CD4-positive, alpha-beta T cell treated with Interferon alpha-2 for 1 hour (primary cell): ENCODE data around the gene PIGR.

Experiments
- DNase-seq, 2 donors: peaks; one replicate each; pipeline ENCODE4 v3.0.0-alpha.2; 2020 to 2022

The PIGR gene, protein sequence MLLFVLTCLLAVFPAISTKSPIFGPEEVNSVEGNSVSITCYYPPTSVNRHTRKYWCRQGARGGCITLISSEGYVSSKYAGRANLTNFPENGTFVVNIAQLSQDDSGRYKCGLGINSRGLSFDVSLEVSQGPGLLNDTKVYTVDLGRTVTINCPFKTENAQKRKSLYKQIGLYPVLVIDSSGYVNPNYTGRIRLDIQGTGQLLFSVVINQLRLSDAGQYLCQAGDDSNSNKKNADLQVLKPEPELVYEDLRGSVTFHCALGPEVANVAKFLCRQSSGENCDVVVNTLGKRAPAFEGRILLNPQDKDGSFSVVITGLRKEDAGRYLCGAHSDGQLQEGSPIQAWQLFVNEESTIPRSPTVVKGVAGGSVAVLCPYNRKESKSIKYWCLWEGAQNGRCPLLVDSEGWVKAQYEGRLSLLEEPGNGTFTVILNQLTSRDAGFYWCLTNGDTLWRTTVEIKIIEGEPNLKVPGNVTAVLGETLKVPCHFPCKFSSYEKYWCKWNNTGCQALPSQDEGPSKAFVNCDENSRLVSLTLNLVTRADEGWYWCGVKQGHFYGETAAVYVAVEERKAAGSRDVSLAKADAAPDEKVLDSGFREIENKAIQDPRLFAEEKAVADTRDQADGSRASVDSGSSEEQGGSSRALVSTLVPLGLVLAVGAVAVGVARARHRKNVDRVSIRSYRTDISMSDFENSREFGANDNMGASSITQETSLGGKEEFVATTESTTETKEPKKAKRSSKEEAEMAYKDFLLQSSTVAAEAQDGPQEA

DNA sequence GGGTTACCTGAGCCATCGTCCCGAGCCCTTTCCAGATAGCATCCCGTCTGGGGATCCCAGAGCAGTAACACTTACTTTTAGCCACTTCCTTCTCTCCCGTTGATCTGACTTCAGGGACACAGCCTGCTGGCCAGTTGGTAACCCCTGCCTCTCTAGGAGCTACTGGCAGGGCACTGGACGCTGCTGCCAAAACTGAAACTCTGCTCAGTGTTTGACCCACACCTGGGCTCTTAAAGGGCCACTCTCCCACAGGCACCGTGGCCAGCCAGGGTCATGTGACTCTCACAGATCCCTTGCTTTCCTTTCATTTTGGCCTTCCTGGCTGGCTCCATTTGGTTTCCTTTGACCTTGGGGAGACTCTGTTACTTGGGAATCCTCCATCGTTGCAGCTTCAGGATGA is at the start of gene PIGR:
Gene PIGR, minus strand, starts transcription at position 206 of the 400 bp plus-strand sequence. CDS start 5,935 bp downstream, outside the sequence.
- DNase-seq: no peak

- DNase-seq: no peak
Measured at GRCh38 chr1:206992790-206993189, 46.5 kb upstream of the PIGR start.

DNA sequence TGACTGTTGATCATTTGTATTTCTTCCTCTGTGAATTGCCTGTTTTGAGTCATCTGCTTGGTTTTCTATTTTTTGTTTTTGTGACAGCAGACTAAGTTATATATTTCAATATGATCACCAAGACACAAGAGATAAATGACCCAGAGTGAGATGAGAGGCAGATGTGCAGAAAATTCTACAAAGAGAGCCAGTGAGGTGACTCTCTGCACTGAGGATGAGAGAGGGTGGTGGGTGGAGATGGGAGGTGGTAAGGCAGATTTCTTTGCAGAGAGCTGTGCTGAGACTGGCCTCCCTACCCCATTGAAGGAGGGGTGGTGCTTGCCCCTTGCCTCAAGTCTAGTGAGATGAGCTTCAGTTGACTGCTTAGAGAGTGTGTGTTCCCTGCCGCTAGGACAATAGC is 41.6 kb upstream of the PIGR start:
- no peak for DNase-seq

GRCh38 chr1:206986885-206987284 is 40.6 kb upstream of the PIGR start:
- no peak for DNase-seq

GRCh38 chr1:206986402-206986801 is 40.1 kb upstream of the PIGR start:
- DNase-seq: no peak

DNA sequence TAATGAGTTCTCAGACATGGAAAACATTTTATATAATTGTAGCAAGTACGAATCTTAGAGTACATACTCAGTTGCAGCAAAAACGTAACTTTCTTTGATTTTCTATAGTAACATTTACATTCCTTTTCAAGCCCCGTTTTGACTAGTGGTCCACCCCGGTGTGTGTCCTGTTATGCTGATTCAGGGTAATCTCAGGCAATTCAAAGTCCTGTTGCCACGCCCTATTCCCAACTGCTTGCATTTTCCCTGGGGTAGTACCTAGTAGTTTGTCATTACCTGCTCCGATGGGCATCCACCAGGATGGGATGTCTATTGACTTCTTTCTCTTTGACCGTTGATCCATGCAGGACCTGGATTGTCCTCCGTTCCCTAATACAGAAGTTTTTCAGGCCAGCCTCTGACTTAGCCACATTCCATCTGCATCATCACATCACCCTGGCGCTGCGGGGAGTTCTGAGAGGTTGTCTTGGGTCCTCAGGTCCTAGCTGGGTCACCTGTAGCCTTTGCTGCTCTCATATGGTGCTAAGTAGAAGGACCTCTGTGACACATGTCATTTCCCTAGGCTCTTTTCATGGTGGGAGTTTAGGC is 39.0 kb upstream of the PIGR start:
- DNase-seq: no peak

- peak; percentile 62 to 69 for DNase-seq
Measured at GRCh38 chr1:206982216-206982615, 36.0 kb upstream of the PIGR start.

GRCh38 chr1:206979379-206980043 is 33.2 kb upstream of the PIGR start:
- no peak for DNase-seq

- no peak for DNase-seq
Measured at GRCh38 chr1:206978259-206978658, 32.0 kb upstream of the PIGR start.

DNA sequence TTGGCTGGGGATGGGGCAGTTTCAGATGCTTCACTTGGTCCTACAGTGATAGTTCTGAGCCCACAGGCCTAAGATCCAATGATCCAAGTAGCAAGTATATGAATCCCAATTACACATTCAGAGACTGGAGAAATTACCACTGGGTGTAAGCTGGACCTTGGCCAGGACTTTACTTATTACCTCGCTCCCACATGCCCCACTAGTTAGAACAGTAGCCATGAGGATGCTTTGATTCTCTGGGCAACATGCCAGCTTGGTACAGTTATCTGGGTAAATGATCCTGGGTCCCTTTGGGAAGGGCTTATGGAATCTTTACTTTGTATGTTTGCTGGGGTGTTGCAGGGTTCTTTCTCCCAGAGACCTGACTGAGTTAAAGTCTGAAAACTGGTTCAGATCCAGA is 29.0 kb upstream of the PIGR start:
- no peak for DNase-seq

DNA sequence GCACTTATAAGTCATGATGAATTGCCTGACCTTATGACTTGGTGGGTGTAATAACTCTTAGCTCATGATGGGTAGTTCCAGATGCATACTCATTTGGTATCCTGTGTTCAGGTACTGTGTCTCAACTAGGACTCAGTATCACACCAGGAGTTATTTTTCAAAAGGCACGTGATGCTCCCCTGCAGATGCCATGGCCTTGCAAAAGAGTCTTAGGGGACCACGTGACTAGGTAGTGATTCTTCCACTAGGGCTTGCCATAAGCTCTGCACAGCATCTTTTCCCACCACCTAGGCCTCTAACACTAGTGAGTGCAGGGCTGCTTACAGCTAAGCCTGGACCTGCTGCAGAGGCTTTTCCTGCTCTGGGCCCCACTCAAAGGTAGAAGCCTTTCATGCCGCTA is 27.9 kb upstream of the PIGR start:
- DNase-seq: no peak

DNA sequence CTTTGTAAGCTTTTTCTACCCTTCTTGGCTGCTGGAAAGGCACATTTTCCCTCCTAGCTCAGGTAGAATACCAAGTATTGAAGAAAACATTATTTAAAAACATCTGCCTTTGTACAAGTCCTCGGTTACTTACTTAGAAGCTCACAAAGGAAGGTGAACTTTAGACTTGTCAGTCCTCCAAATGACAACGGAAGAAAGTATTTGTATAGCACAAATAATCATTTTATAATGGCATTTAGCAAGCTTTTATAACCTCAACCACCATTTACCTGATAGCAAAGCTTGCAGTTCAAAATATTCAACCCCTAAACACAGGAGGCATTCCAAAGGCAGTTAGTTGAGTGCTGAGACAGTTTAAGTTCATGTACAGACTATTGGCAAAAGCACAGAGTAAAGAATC is 26.5 kb upstream of the PIGR start:
- DNase-seq: no peak

GRCh38 chr1:206971029-206971655 is 24.9 kb upstream of the PIGR start:
- no peak for DNase-seq

DNA sequence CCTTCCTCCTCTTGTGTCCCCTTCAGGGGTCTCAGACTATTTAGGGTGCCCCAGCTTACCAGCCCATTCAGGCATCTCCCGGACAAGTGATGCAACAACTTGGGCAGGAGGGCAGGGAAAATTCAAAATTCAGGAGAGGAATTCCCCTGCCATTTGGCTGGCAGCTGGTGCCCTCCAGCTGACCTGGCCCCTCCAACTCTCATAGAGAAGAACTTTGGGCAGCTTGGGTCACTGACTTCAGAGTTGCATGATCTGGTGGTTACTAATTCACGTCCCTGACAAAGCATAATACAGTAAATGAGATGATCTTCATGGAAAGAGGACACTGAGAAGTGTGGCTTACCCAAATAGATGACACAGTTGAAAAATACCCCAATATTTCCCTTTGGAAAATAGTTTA is 24.2 kb upstream of the PIGR start, which contains the start of gene FCAMR:
Gene FCAMR, minus strand, starts transcription at position 15 of the 400 bp plus-strand sequence. CDS start 335 bp downstream, outside the sequence.
- DNase-seq: no peak

DNA sequence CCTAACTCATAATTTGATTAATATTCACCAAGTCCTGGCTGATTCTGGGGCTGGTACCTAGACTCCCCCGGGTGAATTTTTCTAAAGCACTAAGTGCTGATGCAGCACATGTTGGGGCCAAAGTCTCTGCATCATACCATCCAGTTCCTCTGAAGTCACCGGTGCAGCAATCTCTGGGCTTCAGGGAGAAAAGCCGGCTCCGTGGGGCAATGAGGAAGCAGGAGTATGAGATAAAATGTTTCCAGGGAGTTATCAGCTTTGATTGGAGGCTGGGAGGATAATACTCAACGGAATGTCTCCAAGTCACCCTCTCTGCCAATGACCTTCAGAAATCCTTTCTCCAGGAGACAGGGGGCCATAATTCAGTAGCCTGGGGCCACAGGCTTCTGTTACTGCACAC is 22.8 kb upstream of the PIGR start:
- no peak for DNase-seq

DNA sequence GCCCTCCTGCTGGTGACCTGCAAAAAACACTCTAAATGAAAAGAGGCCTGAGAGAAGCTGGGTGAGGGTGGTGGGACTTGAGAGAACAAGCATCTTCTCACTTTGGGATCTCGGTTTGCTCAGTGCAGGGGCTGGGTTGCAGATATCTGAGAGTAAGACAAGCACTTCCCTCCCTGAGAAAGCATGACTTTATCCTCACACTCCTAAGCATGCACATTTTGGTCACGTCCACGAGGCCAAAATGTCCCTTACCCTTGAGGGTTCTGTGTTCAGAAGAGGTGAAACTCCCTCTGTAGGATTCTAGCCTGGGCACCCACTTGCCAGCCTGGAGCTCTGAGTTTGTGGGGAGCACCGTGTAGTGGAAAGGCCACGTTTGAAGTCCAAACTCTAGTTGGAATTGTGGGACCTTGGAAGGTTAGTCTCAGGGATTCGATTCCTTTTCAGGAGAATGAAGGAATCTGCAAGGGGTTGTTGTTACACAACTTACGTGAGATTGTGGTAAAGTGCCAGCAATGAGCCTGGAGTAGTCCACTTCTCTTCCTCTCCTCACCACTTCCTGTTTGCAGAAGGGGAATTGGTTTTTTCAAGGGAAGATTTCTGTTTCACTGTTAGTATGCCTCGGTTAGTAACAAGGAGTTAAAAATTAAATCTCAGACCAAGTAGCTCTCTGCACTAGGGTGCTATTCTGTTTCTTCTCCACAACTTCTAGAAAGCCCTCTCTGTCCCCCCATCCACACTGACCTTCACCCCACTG is 21.0 kb upstream of the PIGR start:
- DNase-seq: peak in 1 of 2 donors; percentile 11

DNA sequence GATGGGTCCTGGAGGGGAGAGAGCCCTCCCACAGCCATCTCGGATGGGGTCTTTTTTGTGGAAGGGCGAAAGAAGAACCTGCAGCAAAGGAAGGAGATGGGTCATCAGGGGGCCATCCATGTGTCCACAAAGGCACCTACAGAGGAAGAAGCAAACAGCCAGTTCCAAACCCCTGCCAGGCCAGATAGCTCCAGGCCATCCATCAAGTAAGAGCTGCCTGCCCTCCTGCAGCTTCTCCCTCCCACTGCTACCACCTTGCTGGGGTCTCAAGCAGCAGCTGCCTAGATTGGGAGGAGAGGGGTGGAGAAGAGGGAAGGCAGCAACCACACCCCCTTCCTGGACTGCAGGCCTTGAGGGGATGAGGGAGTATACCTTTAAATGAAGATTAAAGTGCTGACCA is 19.5 kb upstream of the PIGR start:
- no peak for DNase-seq

DNA sequence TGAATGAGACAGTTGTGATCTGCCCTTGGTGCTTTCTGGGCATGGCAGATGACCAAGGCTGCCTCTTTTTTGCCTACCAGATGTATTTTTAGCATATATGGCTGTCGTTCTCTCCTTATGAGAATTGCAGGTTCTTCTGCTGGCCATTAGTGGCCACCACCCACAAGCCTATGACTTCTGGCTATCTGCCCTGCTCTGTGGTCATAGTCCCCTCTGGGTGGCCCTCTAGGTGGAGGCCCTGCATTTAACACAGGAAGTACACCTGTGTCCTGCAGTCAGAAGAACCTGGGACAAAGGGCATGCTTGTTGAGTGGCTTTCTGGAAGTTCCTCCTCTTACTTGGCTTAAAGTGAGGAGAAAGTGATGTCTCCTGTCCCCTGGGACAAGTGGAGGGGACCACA is 17.5 kb upstream of the PIGR start:
- DNase-seq: no peak

GRCh38 chr1:206963119-206963712 is 16.9 kb upstream of the PIGR start:
- DNase-seq: no peak

DNA sequence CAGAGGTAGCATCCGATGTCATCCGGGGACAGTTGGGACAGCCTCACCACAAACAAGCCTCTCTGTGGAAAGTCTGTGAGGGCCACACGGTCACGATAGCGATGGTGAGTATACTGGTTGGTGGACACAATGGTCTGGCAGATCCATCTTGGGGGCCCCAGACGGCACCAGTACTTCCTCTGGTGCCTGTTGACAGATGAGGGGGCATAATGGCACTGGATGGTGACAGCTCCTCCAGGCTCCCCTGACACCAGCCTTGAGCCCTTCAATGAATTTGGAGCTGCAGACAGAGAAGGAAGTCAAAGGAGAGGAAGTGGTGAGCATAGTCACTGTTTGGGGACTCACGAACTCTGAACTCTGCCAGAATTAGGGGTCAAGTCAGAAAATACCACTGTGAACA is 16.0 kb upstream of the PIGR start:
- no peak for DNase-seq

DNA sequence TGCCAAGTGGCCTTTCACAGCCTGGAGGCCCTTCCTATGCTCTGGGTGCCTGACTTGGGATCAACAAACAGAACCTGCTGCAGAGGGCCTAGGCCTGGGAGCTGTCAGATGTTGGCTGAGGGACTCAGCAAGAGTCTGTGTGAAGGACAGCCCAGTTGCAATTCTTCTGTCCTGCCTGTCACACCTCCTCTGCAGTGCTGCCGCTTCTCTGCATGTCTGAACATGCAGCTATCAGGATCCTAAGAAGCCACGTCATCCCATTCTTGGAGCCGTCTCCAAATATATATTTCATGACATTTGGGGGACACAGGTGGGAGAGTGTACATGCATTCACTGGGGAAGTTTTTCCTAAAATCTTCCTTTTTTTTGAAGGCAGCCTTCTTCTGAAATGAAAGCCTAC is 15.4 kb upstream of the PIGR start:
- DNase-seq: no peak
